Bronchial epithelial cell (primary cell): ENCODE measurements around the gene SUMF1. TPM values are rescaled to one million over a fixed set of nuclear protein-coding genes. Genes with fewer than 3 reads are reported as not detected.

Source experiments
- DNase-seq: peaks from one replicate; pipeline ENCODE4 v3.0.0-alpha.2; 2010; ENCODE audit warnings: low read depth
- FAIRE-seq: peaks from 2 replicates; lab custom pipeline; 2011; peaks lifted over from hg19 to GRCh38; lab: Jason Lieb, UNC
- H3K27me3 ChIP-seq: 2 replicates; pipeline ENCODE4 v1.5.1; 2011; ENCODE audit warnings: low read length; ENCODE audit not compliant: control insufficient read depth, insufficient read depth
- H3K36me3 ChIP-seq: 2 replicates; pipeline ENCODE4 v1.5.1; 2011; ENCODE audit warnings: low read length; ENCODE audit not compliant: control insufficient read depth, insufficient read depth
- H3K4me3 ChIP-seq: 2 replicates; pipeline ENCODE4 v1.5.1; 2011; ENCODE audit warnings: mild to moderate bottlenecking, low read depth, low read length, control low read depth
- CTCF ChIP-seq: IDR thresholded peaks from 2 replicates; pipeline ENCODE4 v1.5.1; 2011; ENCODE audit warnings: mild to moderate bottlenecking, moderate library complexity, low read length, control low read depth, inconsistent platforms; ENCODE audit not compliant: insufficient read depth, severe bottlenecking
- total RNA-seq: library from RNA; depleted of rRNA; stranded (reverse); fragments of >200 nt; gene quantifications from 2 replicates; pipeline ENCODE4 v1.2.1, GENCODE V29; 2014

Gene SUMF1
- total RNA-seq, 1 donor from 2014 or later: 44.5 TPM

GRCh38 chr3:4511491-4512262 lies 44.6 kb upstream of the SUMF1 start:
- DNase-seq (no peak), FAIRE-seq (no peak)
- H3K36me3 ChIP-seq: no peaks in the 10 kb centered on the region
- no peak for TF ChIP-seq CTCF
- no peaks in the 10 kb centered on the region for H3K27me3 ChIP-seq
- H3K4me3 ChIP-seq: no peak overlapping the region

- DNase-seq (no peak), FAIRE-seq (no peak)
- no peak for TF ChIP-seq CTCF
- Histone ChIP-seq H3K27me3 (no peaks in the 10 kb centered on the region), H3K36me3 (no peaks in the 10 kb centered on the region), H3K4me3 (no peak overlapping the region)
These were observed 43.1 kb upstream of the SUMF1 start for GRCh38 chr3:4509983-4510755.

GRCh38 chr3:4509043-4509442 lies 42.0 kb upstream of the SUMF1 start:
- DNase-seq (no peak), FAIRE-seq (no peak)
- no peaks in the 10 kb centered on the region for H3K27me3 ChIP-seq
- no peaks in the 10 kb centered on the region for H3K36me3 ChIP-seq
- H3K4me3 ChIP-seq: no peak overlapping the region
- TF ChIP-seq CTCF: no peak

- FAIRE-seq (no peak), DNase-seq (no peak)
- no peak for TF ChIP-seq CTCF
- H3K27me3 ChIP-seq: no peaks in the 10 kb centered on the region
- no peaks in the 10 kb centered on the region for H3K36me3 ChIP-seq
- H3K4me3 ChIP-seq: no peak overlapping the region
These were observed 41.2 kb upstream of the SUMF1 start for GRCh38 chr3:4508048-4508981.

- H3K4me3 ChIP-seq: no peak overlapping the region
- H3K36me3 ChIP-seq: no peaks in the 10 kb centered on the region
- TF ChIP-seq CTCF: no peak
- DNase-seq (no peak), FAIRE-seq (no peak)
- H3K27me3 ChIP-seq: no peaks in the 10 kb centered on the region
These were observed 40.0 kb upstream of the SUMF1 start for GRCh38 chr3:4507024-4507596.
